Fibroblast of lung (primary cell): ENCODE measurements around the gene AGTR1.

Experiments used
- CTCF ChIP-seq, 2 donors: IDR thresholded peaks in 1 of 2; conservative IDR thresholded peaks in 1 of 2; 1 replicate in 1 of 2; 2 replicates in 1 of 2; pipeline ENCODE4 v1.5.1; 2011 to 2012; ENCODE audit warnings: low read length in 2 of 2, control low read depth in 1 of 2, inconsistent platforms in 1 of 2, low read depth in 1 of 2, mild to moderate bottlenecking in 1 of 2
- EZH2 ChIP-seq: IDR thresholded peaks from 2 replicates; pipeline ENCODE4 v1.5.1; 2012; ENCODE audit warnings: low read length, control low read depth, mild to moderate bottlenecking; ENCODE audit errors: missing control alignments

DNA sequence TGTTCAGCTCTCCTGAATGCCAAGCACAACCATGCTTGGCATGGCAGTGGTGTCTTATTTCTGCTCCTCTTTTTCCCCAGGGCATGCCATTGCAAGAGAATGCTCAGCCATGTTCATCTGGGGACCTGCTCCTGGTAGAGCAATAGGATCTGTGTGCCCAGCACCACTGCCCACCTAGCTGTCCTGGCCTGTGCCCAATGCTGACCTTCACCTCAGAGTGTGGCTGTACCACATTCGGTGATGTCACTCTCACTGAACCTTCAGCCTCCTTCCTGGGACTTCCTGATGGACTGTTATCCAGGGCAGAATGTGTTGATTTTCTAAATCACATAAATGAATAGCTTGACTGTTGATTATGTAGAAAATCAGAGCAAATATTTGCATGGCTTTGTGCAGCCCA is 42.0 kb downstream of the AGTR1 start:
- TF ChIP-seq EZH2 (no peak), CTCF (conservative IDR thresholded peaks at IDR 0.05 in 1 of 2, IDR thresholded peaks at IDR 0.05 in 1 of 2; ENCODE audit: low read depth in 1 of 2, low read length in 2 of 2) (no peak)
